Uterus (tissue), 2 donors: ENCODE results near the gene AP1B1.

Experiments
- CTCF ChIP-seq, 4 experiments: fragments of 200-600 bp in 2 of 4; fragments of 450-650 bp in 2 of 4; sonication (generic) in 2 of 4; IDR thresholded peaks; one replicate each; pipeline ENCODE4 v1.5.1; 2016 to 2019; ENCODE audit warnings: antibody characterized with exemption in 4 of 4, mild to moderate bottlenecking in 2 of 4, moderate library complexity in 1 of 4
- POLR2A ChIP-seq, 2 donors: fragments of 450-650 bp; IDR thresholded peaks; one replicate each; pipeline ENCODE4 v1.6.1; 2016; ENCODE audit warnings: antibody characterized with exemption in 2 of 2, mild to moderate bottlenecking in 1 of 2, moderate library complexity in 1 of 2

DNA sequence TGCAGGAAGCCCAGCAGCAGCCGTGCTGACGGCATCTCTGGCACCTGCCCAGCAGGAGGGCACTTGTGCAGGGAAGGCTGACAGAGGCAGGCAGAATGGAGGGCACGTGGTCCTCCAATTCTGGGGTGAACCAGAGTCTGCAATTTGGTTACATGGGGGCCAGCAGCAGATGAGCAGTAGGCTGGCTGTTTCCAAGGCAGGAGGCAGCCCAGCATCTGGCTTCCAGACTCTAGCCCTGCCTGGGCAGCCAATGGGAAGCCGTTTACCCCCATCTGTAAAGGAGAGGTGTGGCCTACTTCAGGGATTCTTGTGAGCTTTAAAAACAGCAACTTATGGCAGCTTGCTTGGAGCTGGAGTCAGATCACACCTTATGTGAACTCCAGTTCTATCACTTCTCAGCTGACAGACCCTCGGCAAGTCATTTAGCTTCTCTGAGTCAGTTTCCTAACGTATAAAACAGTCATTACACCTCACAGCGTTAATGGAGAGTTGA is 45.0 kb downstream of the AP1B1 start:
- TF ChIP-seq CTCF (IDR thresholded peaks at IDR 0.05): no peak
- TF ChIP-seq POLR2A (IDR thresholded peaks at IDR 0.05): no peak
